Stomach (tissue), 4 donors: ENCODE results near the gene DPPA5.

Experiments used
- CTCF ChIP-seq, 7 experiments: fragments of 450-650 bp in 4 of 7; fragments of 200-600 bp in 3 of 7; sonication (generic) in 3 of 7; IDR thresholded peaks; one replicate each; pipeline ENCODE4 v1.5.1; 2016 to 2019; ENCODE audit warnings: antibody characterized with exemption in 7 of 7, control low read depth in 2 of 7, mild to moderate bottlenecking in 1 of 7
- EP300 ChIP-seq: sonication (generic); formaldehyde crosslinking; IDR thresholded peaks from one replicate; pipeline ENCODE4 v1.6.1; 2017; ENCODE audit warnings: antibody characterized with exemption
- POLR2A ChIP-seq, 4 donors: fragments of 450-650 bp; IDR thresholded peaks; one replicate each; pipeline ENCODE4 v1.6.1; 2016; ENCODE audit warnings: antibody characterized with exemption in 4 of 4, control low read depth in 2 of 4, mild to moderate bottlenecking in 1 of 4, moderate library complexity in 1 of 4
- POLR2AphosphoS5 ChIP-seq, 3 donors: sonication (generic); formaldehyde crosslinking; IDR thresholded peaks; one replicate each; pipeline ENCODE4 v1.6.1; 2016; ENCODE audit warnings: antibody characterized with exemption in 3 of 3

GRCh38 chr6:73329201-73329600 is 24.9 kb downstream of the DPPA5 start:
- TF ChIP-seq POLR2AphosphoS5 (IDR thresholded peaks at IDR 0.05) (no peak), POLR2A (IDR thresholded peaks at IDR 0.05) (no peak), EP300 (no peak), CTCF (IDR thresholded peaks at IDR 0.05) (no peak)
